Measurements from ENCODE around the gene PAIP2B.
"Not testable (repeated sequence)": the region's sequence is repeated elsewhere in the genome, so short reads cannot be mapped to it uniquely, and the experiment has no call there.

- not testable (repeated sequence) for TF ChIP-seq CTCF (IDR thresholded peaks at IDR 0.05; ENCODE audit: low read length); EZH2 (optimal IDR thresholded peaks at IDR 0.05; ENCODE audit: low read depth, low read length)
Measured at GRCh38 chr2:71178836-71179235, 48.1 kb downstream of the PAIP2B start.
